ENCODE measurements around the gene MLYCD. TPM values are rescaled to one million over a fixed set of nuclear protein-coding genes. Genes with fewer than 3 reads are reported as not detected.

Gene MLYCD
- total and polyA plus RNA-seq, 2 experiments from 2014 or later, result 3.2 to 7.2 TPM

GRCh38 chr16:83882163-83882885 lies 16.6 kb upstream of the MLYCD start:
- TF ChIP-seq ZNF462 (CRISPR knock-in tag; IDR thresholded peaks at IDR 0.05), result no peak
- no peak for TF ChIP-seq EZH2 (IDR thresholded peaks at IDR 0.05; ENCODE audit: low read depth, unreplicated experiment)
- TF ChIP-seq EZH2phosphoT487 (IDR thresholded peaks at IDR 0.05; ENCODE audit: unreplicated experiment), result no peak
- TF ChIP-seq NANOG (IDR thresholded peaks at IDR 0.05; ENCODE audit: borderline replicate concordance), result no peak
- no peak for TF ChIP-seq STAT1 (IDR thresholded peaks at IDR 0.05; ENCODE audit: unreplicated experiment)
- no peak for TF ChIP-seq ETS1 (IDR thresholded peaks at IDR 0.05)
- TF ChIP-seq CREB1 (CRISPR knock-in tag; IDR thresholded peaks at IDR 0.05; ENCODE audit: low read depth), result no peak
- Mint-ChIP-seq H3K4me1 (peaks cover 6% of the 10 kb centered on the region; the same call in 2 of the 3 replicates), H3K27me3 (ENCODE audit: insufficient read depth, low read depth, poor library complexity) (peaks cover 4% of the 10 kb centered on the region), H3K9me3 (peaks cover 2% of the 10 kb centered on the region; the same call in 2 of the 3 replicates), H3K36me3 (ENCODE audit: low read depth) (peaks cover 5% of the 10 kb centered on the region), H3K4me3 (no peak overlapping the region), H3K27ac (no peak overlapping the region)
- no peaks in the 10 kb centered on the region for H3K9me2 ChIP-seq (ENCODE audit: insufficient read depth)
- DNase-seq (ENCODE audit: low spot score) (peak; percentile 48), ATAC-seq (peak; percentile 66)
- H3K36me3 ChIP-seq (ENCODE audit: insufficient read depth), result no peaks in the 10 kb centered on the region
- H3K79me2 ChIP-seq (replicated peaks; ENCODE audit: insufficient read depth), result no peaks in the 10 kb centered on the region
- H2AFZ ChIP-seq, result peak overlapping the region; percentile 12; the same call in 1 of the 2 replicates
- H3K4me3 ChIP-seq, result no peak overlapping the region
- no peaks in the 10 kb centered on the region for H3F3A ChIP-seq (replicated peaks; ENCODE audit: low read depth)
- H3K27ac ChIP-seq (ENCODE audit: low read depth), result no peak overlapping the region
- no peaks in the 10 kb centered on the region for H3K27me3 ChIP-seq (ENCODE audit: insufficient read depth)
- no peaks in the 10 kb centered on the region for H4K20me1 ChIP-seq (replicated peaks; ENCODE audit: insufficient read depth)
- H3K4me1 ChIP-seq (ENCODE audit: insufficient read depth), result no peaks in the 10 kb centered on the region
- no peak overlapping the region for H3K4me2 ChIP-seq

All from GM23338 (cell line).